Measurements from ENCODE around the gene SPATA7. TPM values are rescaled to one million over a fixed set of nuclear protein-coding genes. Genes with fewer than 3 reads are reported as not detected.

SPATA7 gene
- total RNA-seq, 2 donors from 2014 or later, result 11.9 to 20.2 TPM

DNA sequence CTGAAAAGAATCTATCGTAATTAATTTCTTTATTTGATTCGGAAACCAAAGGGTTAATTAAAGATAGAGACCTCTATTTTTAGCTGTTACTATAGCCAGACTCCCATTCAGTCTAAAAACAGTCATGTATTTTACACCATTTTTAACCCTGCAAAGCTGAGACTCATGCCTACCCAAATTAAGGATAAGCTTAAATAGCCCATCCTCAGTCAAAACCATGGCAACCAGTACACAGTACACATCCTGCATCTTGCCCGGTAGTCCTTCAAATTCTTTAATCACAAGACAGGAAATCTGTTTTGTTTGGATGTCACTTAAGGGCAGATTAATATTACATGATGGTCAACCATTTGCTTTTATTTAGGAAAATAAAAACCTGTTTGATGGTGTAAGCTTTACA lies 36.9 kb upstream of the SPATA7 start:
- Histone ChIP-seq H3K4me1 (ENCODE audit: control insufficient read depth in 1 of 2, low read depth in 2 of 2) (no peaks in the 10 kb centered on the region), H3K27me3 (replicated peaks; ENCODE audit: insufficient read depth) (no peaks in the 10 kb centered on the region), H3K36me3 (no peaks in the 10 kb centered on the region), H3K27ac (no peak overlapping the region), H3K4me3 (no peak overlapping the region), H3K9me3 (no peaks in the 10 kb centered on the region)
- no peak for ATAC-seq (ENCODE audit: insufficient number of reproducible peaks, low FRiP score, low read depth)
- TF ChIP-seq, protein P1, sequence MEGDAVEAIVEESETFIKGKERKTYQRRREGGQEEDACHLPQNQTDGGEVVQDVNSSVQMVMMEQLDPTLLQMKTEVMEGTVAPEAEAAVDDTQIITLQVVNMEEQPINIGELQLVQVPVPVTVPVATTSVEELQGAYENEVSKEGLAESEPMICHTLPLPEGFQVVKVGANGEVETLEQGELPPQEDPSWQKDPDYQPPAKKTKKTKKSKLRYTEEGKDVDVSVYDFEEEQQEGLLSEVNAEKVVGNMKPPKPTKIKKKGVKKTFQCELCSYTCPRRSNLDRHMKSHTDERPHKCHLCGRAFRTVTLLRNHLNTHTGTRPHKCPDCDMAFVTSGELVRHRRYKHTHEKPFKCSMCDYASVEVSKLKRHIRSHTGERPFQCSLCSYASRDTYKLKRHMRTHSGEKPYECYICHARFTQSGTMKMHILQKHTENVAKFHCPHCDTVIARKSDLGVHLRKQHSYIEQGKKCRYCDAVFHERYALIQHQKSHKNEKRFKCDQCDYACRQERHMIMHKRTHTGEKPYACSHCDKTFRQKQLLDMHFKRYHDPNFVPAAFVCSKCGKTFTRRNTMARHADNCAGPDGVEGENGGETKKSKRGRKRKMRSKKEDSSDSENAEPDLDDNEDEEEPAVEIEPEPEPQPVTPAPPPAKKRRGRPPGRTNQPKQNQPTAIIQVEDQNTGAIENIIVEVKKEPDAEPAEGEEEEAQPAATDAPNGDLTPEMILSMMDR (IDR thresholded peaks at IDR 0.05), result no peak
- no peak for DNase-seq (ENCODE audit: low spot score)

- Histone ChIP-seq H3K4me1 (ENCODE audit: control insufficient read depth in 1 of 2, low read depth in 2 of 2) (no peaks in the 10 kb centered on the region), H3K9me3 (no peaks in the 10 kb centered on the region), H3K36me3 (no peaks in the 10 kb centered on the region), H3K4me3 (no peak overlapping the region), H3K27me3 (replicated peaks; ENCODE audit: insufficient read depth) (no peaks in the 10 kb centered on the region), H3K27ac (no peak overlapping the region)
- DNase-seq (ENCODE audit: low spot score) (no peak), ATAC-seq (ENCODE audit: insufficient number of reproducible peaks, low FRiP score, low read depth) (no peak)
- TF ChIP-seq, protein P1 (IDR thresholded peaks at IDR 0.05), result no peak
Observed at GRCh38 chr14:88351966-88352691, 33.3 kb upstream of the SPATA7 start.

GRCh38 chr14:88352698-88353097 lies 32.8 kb upstream of the SPATA7 start:
- H3K4me1 ChIP-seq (ENCODE audit: control insufficient read depth in 1 of 2, low read depth in 2 of 2), result no peaks in the 10 kb centered on the region
- no peak for DNase-seq (ENCODE audit: low spot score)

GRCh38 chr14:88354358-88354757 lies 31.1 kb upstream of the SPATA7 start:
- no peaks in the 10 kb centered on the region for H3K4me1 ChIP-seq (ENCODE audit: control insufficient read depth in 1 of 2, low read depth in 2 of 2)
- no peaks in the 10 kb centered on the region for H3K27me3 ChIP-seq (replicated peaks; ENCODE audit: insufficient read depth)
- TF ChIP-seq, protein P1 (IDR thresholded peaks at IDR 0.05), result no peak
- DNase-seq (ENCODE audit: low spot score) (no peak), ATAC-seq (ENCODE audit: insufficient number of reproducible peaks, low FRiP score, low read depth) (no peak)
- no peak overlapping the region for H3K4me3 ChIP-seq
- no peaks in the 10 kb centered on the region for H3K9me3 ChIP-seq
- H3K27ac ChIP-seq, result no peak overlapping the region
- H3K36me3 ChIP-seq, result no peaks in the 10 kb centered on the region

More at GRCh38 chr14:88352698-88353097, 32.8 kb upstream of the SPATA7 start:
- Histone ChIP-seq H3K36me3 (no peaks in the 10 kb centered on the region), H3K27me3 (replicated peaks; ENCODE audit: insufficient read depth) (no peaks in the 10 kb centered on the region), H3K4me3 (no peak overlapping the region), H3K27ac (no peak overlapping the region), H3K9me3 (no peaks in the 10 kb centered on the region)
- TF ChIP-seq, protein P1 (IDR thresholded peaks at IDR 0.05), result no peak
- ATAC-seq (ENCODE audit: insufficient number of reproducible peaks, low FRiP score, low read depth), result no peak

GRCh38 chr14:88359500-88359899 lies 26.0 kb upstream of the SPATA7 start:
- ATAC-seq (ENCODE audit: insufficient number of reproducible peaks, low FRiP score, low read depth) (no peak), DNase-seq (ENCODE audit: low spot score) (no peak)
- Histone ChIP-seq H3K4me3 (no peak overlapping the region), H3K27me3 (replicated peaks; ENCODE audit: insufficient read depth) (no peaks in the 10 kb centered on the region), H3K36me3 (no peaks in the 10 kb centered on the region), H3K27ac (no peak overlapping the region), H3K4me1 (ENCODE audit: control insufficient read depth in 1 of 2, low read depth in 2 of 2) (no peaks in the 10 kb centered on the region), H3K9me3 (no peaks in the 10 kb centered on the region)
- TF ChIP-seq, protein P1 (IDR thresholded peaks at IDR 0.05), result no peak

All from thoracic aorta (tissue), 2 donors.